Endometrial microvascular endothelial cells (primary cell): ENCODE measurements around the gene ADAM12. TPM values are rescaled to one million over a fixed set of nuclear protein-coding genes. Genes with fewer than 3 reads are reported as not detected.

Experiments used
- in situ Hi-C: cut with HindIII; loops from 2 replicates; pipeline ENCODE4 v1.10.0; 2017; ENCODE audit warnings: low sequenced_read_pairs, low pct_unique_long_range_greater_than_20kb; ENCODE audit errors: inconsistent ontology term
- total RNA-seq: library from RNA; depleted of rRNA; stranded (reverse); fragments of >200 nt; gene quantifications from one replicate; pipeline ENCODE4 v1.2.3, GENCODE V29; 2015; ENCODE audit errors: inconsistent ontology term

The ADAM12 gene, protein sequence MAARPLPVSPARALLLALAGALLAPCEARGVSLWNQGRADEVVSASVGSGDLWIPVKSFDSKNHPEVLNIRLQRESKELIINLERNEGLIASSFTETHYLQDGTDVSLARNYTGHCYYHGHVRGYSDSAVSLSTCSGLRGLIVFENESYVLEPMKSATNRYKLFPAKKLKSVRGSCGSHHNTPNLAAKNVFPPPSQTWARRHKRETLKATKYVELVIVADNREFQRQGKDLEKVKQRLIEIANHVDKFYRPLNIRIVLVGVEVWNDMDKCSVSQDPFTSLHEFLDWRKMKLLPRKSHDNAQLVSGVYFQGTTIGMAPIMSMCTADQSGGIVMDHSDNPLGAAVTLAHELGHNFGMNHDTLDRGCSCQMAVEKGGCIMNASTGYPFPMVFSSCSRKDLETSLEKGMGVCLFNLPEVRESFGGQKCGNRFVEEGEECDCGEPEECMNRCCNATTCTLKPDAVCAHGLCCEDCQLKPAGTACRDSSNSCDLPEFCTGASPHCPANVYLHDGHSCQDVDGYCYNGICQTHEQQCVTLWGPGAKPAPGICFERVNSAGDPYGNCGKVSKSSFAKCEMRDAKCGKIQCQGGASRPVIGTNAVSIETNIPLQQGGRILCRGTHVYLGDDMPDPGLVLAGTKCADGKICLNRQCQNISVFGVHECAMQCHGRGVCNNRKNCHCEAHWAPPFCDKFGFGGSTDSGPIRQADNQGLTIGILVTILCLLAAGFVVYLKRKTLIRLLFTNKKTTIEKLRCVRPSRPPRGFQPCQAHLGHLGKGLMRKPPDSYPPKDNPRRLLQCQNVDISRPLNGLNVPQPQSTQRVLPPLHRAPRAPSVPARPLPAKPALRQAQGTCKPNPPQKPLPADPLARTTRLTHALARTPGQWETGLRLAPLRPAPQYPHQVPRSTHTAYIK
- total RNA-seq, result 0.28 TPM

DNA sequence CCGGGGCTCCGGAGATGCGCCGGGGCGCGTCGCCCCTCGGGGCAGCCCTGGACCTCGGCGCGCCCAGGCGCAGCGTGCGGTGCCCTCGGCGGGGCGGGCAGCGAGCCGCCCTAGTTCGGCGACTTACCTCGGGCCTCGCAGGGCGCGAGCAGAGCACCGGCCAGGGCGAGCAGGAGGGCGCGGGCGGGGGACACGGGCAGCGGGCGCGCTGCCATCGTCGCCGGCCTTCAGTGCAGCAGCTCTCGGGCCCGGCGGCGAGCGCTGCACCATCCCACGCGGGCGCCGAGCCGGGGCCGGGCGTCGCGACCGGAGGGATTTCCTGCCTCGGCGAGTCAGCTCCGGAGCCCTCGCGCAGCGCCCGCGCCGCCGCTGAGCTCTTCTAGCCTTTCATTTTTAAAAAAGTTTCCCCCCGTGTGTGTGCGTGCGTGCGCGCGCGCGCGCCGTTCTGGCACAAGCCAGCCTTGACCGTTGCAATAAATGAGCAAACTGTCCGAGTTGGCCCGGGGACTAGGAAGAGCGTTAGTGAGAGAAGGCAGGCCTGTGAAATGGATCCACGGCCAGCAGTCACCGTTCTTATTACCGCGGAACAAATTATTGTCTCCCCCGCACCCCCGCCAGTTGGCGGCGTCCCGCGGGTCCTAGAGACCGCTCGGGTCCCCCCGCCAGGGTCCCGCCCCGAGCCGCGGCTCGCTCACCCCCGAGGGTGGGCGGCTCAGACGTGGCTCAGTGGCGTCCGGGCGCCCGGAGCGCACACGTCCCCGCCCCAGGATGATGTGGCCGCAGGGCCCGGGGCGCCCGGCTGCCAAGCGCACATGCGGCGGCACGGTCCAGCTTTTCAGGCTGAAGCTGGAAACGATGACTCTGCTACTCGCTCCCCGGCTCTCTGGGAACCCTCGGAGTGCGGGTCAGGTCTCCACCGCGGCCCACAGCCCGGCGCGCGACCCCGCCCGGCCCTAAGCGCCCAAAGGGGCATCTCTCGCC is at the start of gene ADAM12:
ADAM12 (minus strand) TSS at position 547 of the 981 bp plus-strand sequence; CDS start at position 215, 332 bp downstream.
- in situ Hi-C loops, result no loop called here

DNA sequence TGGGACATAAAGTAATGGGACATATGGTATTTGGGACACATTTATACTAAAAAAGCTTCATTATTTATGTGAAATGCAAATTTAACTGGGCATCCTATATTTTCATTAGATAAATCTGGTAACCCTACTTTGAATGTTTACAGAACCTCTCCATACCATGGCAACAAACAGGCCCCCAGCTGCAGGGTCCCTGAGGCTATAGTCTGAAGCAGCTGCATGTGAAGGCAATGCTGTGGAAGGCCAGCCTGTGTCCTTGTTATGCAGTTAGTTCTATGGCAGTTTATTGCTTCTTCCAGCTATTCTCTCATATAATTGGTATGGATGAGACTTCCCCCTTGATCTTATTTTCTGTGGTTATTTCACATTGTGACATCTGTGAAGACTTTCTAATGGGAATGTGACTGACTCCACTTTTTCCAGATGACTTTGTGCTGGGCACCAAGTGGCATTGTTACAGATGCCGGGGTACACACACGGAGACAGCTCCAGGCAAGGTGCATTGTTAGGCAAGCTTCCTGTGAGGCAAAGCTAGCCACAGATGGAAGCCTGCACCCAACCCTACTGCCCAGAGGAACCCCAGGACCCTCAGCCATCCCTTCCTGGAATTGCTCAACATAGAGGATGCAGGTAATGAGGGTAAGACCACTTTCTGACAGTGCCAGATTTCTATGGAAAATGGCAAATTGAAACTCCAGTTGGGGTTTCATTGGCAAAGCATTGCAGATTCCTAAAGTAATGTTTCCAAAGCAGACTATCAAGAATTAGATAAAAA is 49.5 kb upstream of the ADAM12 start:
- in situ Hi-C loops, result no loop called here

DNA sequence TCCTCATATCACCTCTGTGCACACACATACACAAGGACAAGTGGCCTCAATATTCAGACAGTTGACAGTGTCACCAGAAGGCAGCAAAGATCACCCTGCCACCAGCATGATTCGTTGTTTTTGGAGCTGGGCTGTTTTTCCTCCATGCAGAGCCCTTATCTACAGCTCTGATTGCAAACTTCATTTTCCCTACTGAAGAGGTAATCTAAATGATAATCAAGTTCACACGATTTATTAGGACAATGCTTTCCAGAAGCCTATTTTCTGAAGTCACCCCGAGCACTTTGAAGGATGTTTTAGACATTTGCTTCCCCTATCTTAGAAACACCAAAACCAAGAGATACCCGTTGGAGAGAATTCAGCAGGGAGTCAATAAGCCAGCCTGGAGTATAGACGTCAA is 46.0 kb upstream of the ADAM12 start:
- in situ Hi-C loops, result no loop called here

- in situ Hi-C loops, result no loop called here
Measured at GRCh38 chr10:126433351-126433750, 45.1 kb upstream of the ADAM12 start.

DNA sequence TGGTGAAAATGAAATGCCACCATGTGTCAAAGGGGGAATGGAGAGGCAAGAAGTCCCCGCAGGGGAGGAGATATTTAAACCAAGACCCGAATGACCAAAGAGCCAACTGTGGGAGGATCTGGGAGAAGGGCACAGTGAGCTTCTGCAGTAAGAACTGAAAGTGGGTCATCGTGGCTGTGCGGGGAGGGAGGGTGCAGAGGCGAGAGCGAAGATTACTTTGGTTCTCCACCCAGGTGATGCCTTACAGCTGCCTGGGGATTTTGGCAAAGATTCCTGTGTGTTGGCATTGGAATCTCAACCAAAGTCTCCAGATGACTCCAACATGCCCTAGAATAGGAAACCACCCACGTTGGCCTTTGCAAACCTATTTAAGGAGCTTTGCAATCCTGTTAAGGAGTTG is 44.2 kb upstream of the ADAM12 start:
- in situ Hi-C loops, result no loop called here

GRCh38 chr10:126431816-126432215 is 43.5 kb upstream of the ADAM12 start:
- in situ Hi-C loops, result no loop called here

DNA sequence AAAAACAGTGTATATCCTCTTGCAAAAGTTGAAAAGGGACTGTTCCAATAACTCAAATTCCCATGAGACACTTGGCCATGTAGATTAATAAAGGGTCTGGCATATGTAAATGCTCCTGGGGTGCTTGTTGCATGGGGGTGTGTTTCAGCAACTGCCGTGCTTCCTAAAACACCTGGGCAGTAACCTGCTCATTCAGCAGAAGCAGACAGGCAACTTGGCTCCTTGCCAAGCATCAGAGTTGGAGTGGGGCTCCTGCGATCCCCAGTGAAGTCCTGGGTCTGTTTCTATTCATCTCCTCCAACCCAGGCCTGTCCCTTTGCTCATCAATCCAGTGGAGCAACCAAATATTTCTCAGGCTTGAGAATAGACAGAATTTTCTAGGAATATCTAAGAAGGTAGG is 42.2 kb upstream of the ADAM12 start:
- in situ Hi-C loops, result no loop called here

- in situ Hi-C loops, result no loop called here
Measured at GRCh38 chr10:126429275-126429674, 41.0 kb upstream of the ADAM12 start.

DNA sequence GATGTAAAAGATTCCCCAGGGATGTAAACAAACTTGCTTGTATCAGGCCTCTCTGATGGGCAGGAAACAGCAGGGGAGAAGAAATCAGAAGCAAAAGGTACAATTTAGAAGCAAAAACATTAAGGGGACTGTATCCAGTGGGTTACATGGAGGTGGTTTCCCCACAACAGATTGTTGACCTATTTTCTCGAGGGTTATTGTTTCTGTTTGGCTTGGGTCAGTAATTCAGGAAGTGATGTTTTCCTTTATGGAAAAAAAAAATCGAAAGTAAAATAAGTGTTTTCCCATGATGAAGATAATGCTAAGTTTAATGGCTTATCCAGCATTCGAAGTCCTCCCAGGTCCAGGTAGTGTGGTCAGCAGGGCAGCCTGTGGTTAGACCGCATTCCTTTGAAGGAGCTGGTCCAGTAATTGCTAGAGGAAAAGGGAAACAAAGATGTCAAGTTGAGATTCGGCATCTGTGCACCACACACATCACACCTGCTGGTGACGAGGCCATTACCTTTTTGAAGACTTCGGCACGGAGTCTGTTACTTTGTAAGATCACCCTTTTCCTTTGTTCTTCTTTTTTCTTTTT is 37.3 kb upstream of the ADAM12 start:
- in situ Hi-C loops, result no loop called here

GRCh38 chr10:126425032-126425431 is 36.8 kb upstream of the ADAM12 start:
- in situ Hi-C loops, result no loop called here

DNA sequence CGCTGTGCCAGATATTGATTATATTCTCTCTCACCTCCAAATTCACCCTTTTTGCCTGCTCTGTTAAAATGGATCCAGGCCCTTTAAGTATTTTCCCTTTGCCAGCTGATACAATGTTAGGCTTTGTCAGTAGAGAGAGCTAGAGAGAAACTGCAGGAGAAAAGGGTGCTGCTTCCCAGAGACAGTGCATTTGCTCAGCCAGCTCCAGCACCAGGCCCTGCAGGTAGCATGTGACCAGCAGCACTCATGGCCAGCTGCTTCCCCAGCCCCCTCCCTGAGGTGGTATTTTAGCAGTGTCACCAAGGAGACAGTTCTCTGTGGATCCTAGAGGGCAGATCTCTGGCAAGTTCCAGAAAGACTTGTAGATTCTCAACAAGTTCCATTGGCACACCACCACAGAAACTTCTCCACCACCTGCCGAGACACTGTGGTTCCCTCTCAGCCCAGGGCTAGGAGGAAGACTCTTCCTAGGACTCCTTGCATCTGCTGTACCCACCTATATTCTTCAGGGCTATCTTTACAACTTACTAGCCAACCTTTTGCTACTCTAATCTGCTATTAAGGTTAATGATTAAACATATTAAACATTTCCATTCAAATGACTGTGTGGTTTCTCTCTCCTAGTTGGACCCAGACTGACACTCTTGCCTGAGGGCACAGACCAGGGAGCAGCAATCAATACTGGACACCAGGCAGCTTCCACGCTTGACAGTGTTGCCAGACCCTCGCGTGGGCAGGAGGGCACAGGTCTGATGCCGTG is 35.6 kb upstream of the ADAM12 start:
- in situ Hi-C loops, result no loop called here

DNA sequence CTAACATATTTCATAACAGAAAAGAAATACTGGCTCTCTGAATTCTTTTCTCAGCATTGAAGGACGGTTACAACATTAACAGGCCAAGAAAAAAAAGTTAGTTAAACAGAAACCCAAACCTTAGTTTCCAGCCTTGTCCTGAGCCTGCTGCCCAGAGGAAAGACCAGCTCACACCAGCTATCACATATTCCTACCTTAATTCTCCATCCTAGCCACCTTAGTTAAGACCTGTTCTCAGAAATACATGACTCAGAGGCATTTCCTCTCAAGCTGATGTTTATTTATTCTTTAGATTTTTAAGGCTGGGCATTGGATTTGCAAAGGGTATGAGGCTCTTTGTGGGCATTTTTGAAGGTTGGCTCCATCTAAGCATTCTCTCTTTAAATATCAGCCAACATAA is 34.3 kb upstream of the ADAM12 start:
- in situ Hi-C loops, result no loop called here

DNA sequence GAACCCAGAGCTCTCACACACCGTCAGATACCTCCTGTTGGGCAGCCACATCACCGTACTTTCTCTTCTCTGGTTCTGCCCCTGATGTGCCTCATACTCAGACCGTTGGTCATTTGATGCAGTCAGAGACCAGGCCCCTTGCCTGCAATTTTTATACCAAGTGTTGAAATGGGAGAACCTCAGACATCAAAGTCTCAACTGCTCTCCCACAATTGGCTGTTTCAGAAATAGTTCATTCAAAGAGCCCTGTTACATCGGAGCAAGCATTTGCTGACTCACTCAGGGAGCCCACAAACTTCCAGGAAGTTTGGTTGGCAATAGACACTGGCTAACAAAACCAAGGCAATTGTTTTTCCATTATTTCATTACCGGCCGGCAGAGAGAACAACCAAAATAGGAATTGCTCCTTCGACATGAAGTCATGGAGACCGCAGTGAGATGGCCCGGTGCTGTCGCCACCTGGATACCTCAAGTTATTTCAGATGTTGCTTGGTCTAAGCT is 33.5 kb upstream of the ADAM12 start:
- in situ Hi-C loops, result no loop called here

GRCh38 chr10:126420567-126421300 is 32.5 kb upstream of the ADAM12 start:
- in situ Hi-C loops, result no loop called here

DNA sequence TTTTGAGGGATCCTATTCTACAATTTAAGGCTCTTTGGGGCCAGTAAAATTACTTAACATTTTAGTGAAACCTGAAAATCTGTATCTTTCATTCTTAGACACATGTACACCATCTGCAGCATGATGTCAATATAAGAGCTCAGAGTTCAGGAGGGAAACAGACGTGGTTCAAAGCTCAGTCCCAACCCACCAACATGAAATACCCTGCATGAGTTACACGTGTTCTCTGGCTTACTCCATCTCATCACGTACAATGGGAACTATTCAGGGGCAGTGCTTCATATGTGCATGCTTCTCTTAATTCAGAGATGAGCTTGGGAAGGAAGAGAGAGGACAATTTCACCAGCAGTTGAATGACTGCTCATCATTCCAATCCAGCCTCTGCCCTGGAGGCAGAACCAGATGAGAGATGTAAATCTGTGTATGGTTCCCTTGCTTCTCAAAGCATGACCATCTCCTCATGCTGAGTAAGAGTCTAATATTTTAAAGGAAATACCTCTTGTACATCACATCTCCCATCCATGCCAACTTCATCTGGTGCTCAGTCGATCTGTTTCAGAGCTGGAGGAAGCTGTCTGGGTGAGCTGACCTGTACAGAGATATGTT is 29.0 kb upstream of the ADAM12 start:
- in situ Hi-C loops, result no loop called here

DNA sequence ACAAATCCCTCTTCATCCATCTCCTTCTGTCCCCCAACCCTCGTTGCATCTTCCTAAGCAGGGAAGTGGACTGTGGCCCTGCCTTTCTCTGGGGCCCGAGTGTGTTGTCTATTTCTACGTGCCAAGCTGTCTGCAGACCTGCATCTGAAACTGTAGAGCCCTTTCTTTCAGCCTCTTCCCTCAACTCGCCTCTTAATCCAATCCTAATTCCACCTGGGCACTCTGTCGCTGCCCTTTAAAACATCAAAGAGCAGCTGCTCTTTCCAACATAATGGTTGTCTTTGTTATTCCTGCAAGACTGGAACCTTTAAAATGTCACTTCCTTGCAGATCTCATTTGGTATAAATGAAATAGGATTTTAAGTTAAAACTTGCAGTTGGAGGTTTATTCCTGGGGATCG is 21.5 kb upstream of the ADAM12 start:
- in situ Hi-C loops, result no loop called here
